ENCODE results near the gene THSD4.
"Not testable (repeated sequence)": the region's sequence is repeated elsewhere in the genome, so short reads cannot be mapped to it uniquely, and the experiment has no call there.

The THSD4 gene

DNA sequence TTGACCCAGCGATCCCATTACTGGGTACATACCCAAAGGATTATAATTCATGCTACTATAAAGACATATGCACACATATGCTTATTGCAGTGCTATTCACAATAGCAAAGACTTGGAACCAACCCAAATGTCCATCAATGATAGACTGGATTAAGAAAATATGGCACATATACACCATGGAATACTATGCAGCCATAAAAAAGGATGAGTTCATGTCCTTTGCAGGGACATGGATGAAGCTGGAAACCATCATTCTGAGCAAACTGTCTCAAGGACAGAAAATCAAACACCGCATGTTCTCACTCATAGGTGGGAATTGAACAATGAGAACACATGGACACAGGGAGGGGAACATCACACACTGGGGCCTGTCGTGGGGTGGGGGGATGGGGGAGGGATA is 286.5 kb downstream of the THSD4 start:
- not testable (repeated sequence) for H3K9me3 Mint-ChIP-seq; H3K36me3 Mint-ChIP-seq; H3K27ac Mint-ChIP-seq; ATAC-seq (replicated peaks); H3K4me3 Mint-ChIP-seq; DNase-seq; H3K4me1 Mint-ChIP-seq
- peaks cover 11 to 12% of the 10 kb centered on the region in 2 donors for H3K27me3 Mint-ChIP-seq

DNA sequence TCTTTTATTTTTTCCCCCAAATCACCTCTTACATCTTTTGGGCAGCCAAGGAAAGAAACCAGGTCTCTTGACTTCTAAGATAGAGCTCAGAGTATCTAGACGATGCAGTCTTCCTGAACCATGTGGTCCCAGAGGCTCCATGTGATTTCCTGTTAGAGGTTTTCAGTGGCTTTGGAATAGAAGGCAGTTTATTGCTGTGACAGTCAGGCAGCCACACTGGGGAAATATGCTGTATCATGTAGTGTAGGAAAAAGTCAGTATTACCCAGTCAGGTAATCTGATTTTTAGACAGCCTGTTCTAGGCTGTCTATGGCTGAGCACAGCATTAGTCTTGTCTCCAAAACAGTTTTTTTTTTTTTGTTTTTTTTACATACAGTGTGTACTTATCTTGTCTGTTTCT is 294.3 kb downstream of the THSD4 start:
- Mint-ChIP-seq H3K4me1 (no peaks in the 10 kb centered on the region), H3K9me3 (no peaks in the 10 kb centered on the region), H3K27me3 (peaks cover 9 to 22% of the 10 kb centered on the region in 2 donors), H3K4me3 (no peak overlapping the region), H3K36me3 (no peaks in the 10 kb centered on the region), H3K27ac (no peak overlapping the region)
- DNase-seq (no peak), ATAC-seq (replicated peaks) (no peak)

DNA sequence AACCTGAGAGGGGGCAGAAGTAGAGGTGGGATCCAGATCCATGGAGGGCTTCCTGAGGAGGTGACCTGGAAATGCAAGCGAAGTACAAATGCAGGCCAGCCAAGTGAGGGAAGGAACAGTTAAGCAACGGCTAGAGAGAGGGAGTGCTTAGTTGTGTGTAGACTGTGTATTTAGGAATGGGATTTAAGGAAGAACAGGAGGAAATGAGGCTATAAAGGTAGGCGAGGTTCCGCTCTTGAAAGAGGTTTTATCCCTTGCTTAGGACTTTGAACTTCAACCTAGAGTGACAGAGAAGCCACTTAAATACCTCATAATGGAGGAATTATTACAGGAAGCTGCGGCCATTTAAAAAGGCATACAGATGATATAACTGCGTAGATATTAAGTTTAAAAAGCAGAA is 295.1 kb downstream of the THSD4 start:
- no peak for ATAC-seq (replicated peaks)
- H3K9me3 Mint-ChIP-seq = no peaks in the 10 kb centered on the region
- no peaks in the 10 kb centered on the region for H3K4me1 Mint-ChIP-seq
- peaks cover 9 to 22% of the 10 kb centered on the region in 2 donors for H3K27me3 Mint-ChIP-seq
- no peaks in the 10 kb centered on the region for H3K36me3 Mint-ChIP-seq
- H3K27ac Mint-ChIP-seq = no peak overlapping the region
- H3K4me3 Mint-ChIP-seq = no peak overlapping the region
- DNase-seq = no peak

DNA sequence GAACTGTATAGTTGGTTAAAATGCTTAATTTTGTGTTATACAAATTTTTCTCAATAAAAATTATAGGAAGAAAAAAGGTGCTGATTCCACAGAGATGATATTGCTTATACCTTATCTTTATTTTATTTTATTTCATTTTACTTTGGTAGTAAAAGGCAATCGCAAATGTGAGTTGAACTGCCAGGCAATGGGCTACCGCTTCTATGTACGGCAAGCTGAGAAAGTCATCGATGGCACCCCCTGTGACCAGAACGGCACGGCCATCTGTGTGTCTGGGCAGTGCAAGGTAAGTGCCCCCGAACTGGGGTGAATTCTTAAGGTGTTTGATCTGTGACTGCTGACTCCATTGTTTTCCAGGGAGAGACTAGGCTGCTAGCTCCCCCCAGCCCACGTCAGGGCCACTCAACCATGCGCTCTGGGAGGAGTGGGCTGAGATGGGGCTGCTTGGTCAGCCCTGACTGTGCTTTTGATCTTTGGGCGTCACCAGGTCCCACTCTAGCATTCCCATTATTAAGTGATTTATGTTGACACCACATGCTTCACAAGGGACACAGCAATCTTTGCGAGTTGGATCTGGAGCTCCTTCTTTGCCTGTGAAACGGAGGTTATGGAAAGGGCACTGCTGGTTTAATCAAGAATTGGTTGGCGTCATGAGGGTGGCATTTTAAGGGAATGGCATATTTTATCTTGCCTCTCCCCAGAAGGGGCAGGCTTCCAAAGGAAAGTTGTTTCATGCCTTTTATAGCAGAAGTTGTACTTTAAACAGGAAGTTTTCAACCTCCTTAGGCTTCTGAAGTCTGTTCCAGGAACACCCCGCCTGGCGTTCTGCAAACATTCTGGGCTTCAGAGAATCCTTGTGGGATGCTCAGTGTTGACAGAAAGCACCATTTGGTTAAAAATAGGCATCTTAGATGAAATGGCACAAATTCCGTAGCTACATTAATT is 296.5 kb downstream of the THSD4 start:
- Mint-ChIP-seq H3K27me3 (peaks cover 7 to 21% of the 10 kb centered on the region in 2 donors), H3K36me3 (no peaks in the 10 kb centered on the region), H3K4me3 (no peak overlapping the region), H3K4me1 (no peaks in the 10 kb centered on the region), H3K27ac (no peak overlapping the region), H3K9me3 (no peaks in the 10 kb centered on the region)
- DNase-seq (no peak), ATAC-seq (replicated peaks) (no peak)

DNA sequence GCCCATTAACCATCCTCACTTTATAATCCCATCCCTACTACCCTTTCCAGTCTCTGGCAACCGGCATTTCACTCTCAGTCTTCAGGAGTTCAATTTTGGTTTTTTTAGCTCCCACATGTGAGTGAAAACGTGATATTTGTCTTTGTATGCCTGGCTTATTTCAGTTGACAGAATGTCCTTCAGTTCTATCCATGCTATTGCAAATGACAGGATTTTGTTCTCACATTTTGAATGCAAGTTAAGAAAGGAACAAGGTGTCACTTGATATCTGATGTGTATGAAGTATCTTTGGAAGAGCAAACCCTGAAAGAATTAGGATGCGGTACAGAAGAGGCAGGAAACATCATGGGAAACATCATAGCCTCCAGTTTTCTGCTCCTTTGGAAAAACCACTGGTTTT is 298.1 kb downstream of the THSD4 start:
- H3K27ac Mint-ChIP-seq = no peak overlapping the region
- H3K9me3 Mint-ChIP-seq = no peaks in the 10 kb centered on the region
- no peaks in the 10 kb centered on the region for H3K4me1 Mint-ChIP-seq
- ATAC-seq (replicated peaks) (no peak), DNase-seq (no peak)
- no peaks in the 10 kb centered on the region for H3K36me3 Mint-ChIP-seq
- H3K27me3 Mint-ChIP-seq = peaks cover 7 to 15% of the 10 kb centered on the region in 2 donors
- no peak overlapping the region for H3K4me3 Mint-ChIP-seq

DNA sequence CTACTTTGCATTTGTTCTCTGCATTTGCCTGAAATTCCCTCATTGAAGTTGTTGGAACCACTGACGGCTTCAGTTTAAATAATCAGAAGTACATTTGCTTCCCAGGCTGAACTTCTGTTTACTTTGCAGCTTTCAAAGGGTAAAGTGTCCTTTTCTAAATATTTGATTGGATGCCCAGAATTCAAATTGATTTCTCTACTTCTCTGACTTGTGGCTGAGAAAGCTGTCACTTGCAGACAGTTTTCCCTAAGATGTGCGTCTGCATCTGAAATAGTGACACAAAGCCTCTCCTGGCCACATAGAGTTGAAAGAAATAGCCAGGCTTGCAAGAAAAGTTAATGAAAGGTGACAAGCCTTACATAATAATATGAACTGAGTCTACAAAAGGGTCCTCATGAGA is 299.6 kb downstream of the THSD4 start:
- H3K27ac Mint-ChIP-seq = no peak overlapping the region
- H3K36me3 Mint-ChIP-seq = no peaks in the 10 kb centered on the region
- H3K4me3 Mint-ChIP-seq = no peak overlapping the region
- H3K27me3 Mint-ChIP-seq = peaks cover 7 to 15% of the 10 kb centered on the region in 2 donors
- no peaks in the 10 kb centered on the region for H3K4me1 Mint-ChIP-seq
- no peaks in the 10 kb centered on the region for H3K9me3 Mint-ChIP-seq
- ATAC-seq (replicated peaks) (no peak), DNase-seq (no peak)

DNA sequence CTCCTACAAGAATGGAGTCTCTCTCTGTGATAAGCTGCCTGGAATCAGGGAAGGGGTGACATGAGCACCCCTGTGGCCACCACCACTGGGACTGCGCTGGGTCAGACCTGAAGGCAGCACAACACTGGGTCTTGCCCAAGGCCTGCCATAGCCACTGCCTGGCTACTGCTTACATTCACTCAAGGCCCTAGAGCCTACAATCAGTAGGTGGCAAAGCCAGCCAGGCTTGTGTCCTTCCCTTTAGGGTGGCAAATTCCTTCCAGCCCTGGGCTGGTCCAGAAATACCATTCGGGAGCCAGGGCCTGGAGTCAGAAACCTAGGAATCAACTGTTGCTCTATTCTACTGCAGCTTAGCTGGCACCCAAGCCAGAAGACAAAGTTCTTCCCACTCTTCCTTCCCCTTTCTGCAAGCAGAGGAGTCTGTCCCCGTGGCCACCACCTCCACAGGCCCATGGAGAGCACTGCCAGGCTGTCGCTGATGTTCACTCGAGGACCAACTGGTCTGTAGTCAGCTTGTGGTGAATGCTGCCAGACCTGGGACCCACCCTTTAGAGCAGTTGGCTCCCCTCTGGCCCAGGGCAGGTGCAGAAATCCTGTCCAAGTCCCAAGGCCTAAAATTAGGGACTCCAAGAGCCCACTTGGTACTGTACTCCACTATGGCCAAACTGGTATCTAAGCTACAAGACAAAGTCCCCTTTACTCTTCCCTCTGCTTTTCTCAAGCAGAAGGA is 307.4 kb downstream of the THSD4 start:
- no peaks in the 10 kb centered on the region for H3K4me1 Mint-ChIP-seq
- ATAC-seq (replicated peaks) (no peak), DNase-seq (no peak)
- no peak overlapping the region for H3K4me3 Mint-ChIP-seq
- H3K9me3 Mint-ChIP-seq = peaks cover 7 to 10% of the 10 kb centered on the region in 2 donors
- H3K27me3 Mint-ChIP-seq = peaks cover 8 to 9% of the 10 kb centered on the region in 2 donors
- H3K27ac Mint-ChIP-seq = peak overlapping the region; percentile 25
- H3K36me3 Mint-ChIP-seq = no peaks in the 10 kb centered on the region

DNA sequence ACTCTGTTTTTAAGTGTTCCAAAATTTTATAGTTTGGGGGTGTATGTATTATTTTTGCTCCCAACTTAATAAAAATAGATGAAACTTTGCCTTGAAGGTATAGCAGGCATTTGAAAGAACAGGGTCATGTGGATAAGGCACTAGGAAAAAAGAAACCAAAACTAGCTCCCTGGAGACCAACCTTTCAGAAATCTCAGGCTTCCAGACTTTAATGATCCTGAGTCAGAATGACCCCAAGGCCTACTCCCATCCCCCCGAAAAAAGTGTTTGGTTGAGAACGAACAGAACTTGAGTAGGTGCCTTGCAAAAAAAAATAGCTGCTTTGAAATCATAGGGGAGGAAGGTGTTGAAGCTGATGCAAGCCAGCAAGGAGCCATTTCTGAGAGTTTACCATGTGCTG is 309.5 kb downstream of the THSD4 start:
- H3K9me3 Mint-ChIP-seq = peaks cover 7 to 10% of the 10 kb centered on the region in 2 donors
- ATAC-seq (replicated peaks) (no peak), DNase-seq (no peak)
- no peak overlapping the region for H3K27ac Mint-ChIP-seq
- no peak overlapping the region for H3K4me3 Mint-ChIP-seq
- no peaks in the 10 kb centered on the region for H3K36me3 Mint-ChIP-seq
- no peaks in the 10 kb centered on the region for H3K4me1 Mint-ChIP-seq
- H3K27me3 Mint-ChIP-seq = peaks cover 9 to 11% of the 10 kb centered on the region in 2 donors

DNA sequence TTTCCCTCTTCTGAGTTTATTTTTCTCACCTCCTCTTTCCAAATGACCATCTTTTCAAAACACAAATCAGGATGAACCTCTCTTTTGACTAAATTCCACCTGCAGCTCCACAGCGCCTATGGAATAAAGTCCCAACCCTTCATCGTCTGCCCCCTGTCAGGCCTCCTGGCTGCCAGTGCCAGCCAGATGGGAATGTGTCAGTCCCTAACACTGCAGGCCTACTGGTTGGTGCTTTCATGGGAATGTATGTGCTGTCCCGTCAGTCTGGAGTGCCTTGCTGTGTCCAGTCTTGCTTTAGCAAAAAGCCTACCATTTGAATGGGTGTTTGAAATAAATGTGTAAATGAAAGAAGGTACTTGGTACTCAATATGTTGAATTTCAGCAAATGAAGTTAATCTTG is 310.1 kb downstream of the THSD4 start:
- H3K27ac Mint-ChIP-seq = no peak overlapping the region
- peaks cover 9 to 11% of the 10 kb centered on the region in 2 donors for H3K27me3 Mint-ChIP-seq
- no peak for DNase-seq
- no peak for ATAC-seq (replicated peaks)
- no peaks in the 10 kb centered on the region for H3K4me1 Mint-ChIP-seq
- H3K36me3 Mint-ChIP-seq = no peaks in the 10 kb centered on the region
- no peak overlapping the region for H3K4me3 Mint-ChIP-seq
- H3K9me3 Mint-ChIP-seq = peaks cover 7 to 10% of the 10 kb centered on the region in 2 donors

DNA sequence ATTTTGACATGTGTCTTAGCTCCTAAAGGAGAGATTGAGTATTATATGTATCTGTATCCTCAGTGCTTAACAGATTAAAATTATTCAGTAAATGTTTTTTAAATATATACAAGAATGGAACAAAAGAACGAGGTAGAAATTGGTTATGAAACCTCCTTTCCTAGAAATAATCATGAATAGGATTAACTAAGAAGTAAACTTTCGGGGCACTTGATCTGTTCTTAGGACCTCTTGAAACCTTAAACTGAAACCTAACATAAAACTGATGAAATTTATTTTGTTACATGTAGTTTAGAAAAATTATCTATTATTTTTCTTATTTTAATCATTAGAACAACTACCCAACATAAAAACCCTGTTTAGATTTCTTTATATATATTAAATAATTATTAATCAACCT is 311.5 kb downstream of the THSD4 start:
- H3K4me3 Mint-ChIP-seq = no peak overlapping the region
- no peaks in the 10 kb centered on the region for H3K36me3 Mint-ChIP-seq
- no peak for ATAC-seq (replicated peaks)
- H3K27me3 Mint-ChIP-seq = peaks cover 5 to 11% of the 10 kb centered on the region in 2 donors
- peaks cover 5% of the 10 kb centered on the region in 2 donors for H3K9me3 Mint-ChIP-seq
- H3K4me1 Mint-ChIP-seq = no peaks in the 10 kb centered on the region
- no peak overlapping the region for H3K27ac Mint-ChIP-seq
- no peak for DNase-seq

DNA sequence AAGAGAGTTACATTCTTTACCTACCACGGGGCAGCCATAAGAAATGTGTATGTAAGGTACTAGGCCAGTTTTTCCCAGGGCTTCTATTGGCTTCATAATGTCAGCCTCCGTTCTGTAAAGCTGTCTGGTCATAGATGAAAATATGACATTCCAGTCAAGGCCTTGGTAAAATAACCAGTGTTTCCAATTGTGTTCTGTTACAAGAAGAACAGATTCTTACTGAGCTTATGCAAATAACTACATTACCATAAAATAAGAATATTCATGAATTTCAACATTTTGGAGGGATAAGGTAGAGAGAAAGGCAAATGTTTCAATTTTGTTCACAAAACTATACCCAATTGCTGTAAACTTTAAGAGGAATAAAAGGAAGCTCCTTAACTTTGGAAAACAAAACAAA is 315.5 kb downstream of the THSD4 start:
- no peaks in the 10 kb centered on the region for H3K36me3 Mint-ChIP-seq
- DNase-seq = no peak
- no peaks in the 10 kb centered on the region for H3K4me1 Mint-ChIP-seq
- no peaks in the 10 kb centered on the region for H3K9me3 Mint-ChIP-seq
- H3K4me3 Mint-ChIP-seq = no peak overlapping the region
- H3K27ac Mint-ChIP-seq = no peak overlapping the region
- H3K27me3 Mint-ChIP-seq = peaks cover 0 to 7% of the 10 kb centered on the region in 2 donors
- ATAC-seq (replicated peaks) = no peak

DNA sequence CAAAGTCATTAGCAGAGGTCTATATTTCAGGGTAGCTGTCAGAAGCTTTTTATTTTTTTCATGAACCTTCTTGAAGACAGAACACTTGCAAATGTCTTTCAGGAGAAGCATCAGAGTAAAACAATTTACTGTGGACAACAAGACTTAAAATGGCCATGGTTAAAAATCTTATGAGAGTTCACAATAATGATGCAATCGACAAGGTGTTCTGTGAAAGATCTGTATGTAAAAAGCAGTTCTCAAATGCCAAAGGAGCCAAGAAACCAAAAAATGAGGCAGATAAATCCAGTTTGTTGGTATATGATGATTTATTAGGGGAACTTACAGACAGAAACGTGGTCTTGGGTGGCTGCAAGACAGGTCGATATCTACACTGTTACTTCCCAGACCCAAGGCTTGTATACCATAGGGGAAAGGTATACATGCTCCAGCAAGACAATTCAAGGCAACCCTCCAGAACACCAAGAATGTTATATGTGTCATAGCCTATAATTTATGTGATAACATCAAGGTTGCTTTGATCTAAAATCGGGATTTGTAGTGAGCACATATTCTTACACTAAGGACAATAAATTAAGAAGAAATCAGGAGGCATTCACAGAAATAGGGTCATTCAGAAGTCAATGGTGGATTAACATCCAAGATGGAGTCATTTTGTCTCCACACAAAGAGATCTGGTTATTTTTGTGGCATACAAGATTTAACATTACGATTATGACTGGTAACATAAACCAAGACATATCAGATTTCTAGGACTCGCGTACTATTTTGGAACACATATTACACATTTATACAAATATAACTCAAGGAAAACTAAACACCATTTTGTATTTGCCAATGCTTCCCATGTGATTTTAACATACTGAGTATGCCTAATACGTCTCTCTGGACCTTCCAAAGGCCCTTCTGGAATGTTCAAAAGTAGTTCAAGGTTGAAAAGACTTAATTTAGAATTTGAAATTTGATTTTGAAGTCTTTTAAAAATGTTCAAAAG is 316.4 kb downstream of the THSD4 start:
- H3K4me1 Mint-ChIP-seq = no peaks in the 10 kb centered on the region
- ATAC-seq (replicated peaks) (no peak), DNase-seq (no peak)
- H3K36me3 Mint-ChIP-seq = no peaks in the 10 kb centered on the region
- H3K9me3 Mint-ChIP-seq = no peaks in the 10 kb centered on the region
- H3K27ac Mint-ChIP-seq = no peak overlapping the region
- peaks cover 0 to 3% of the 10 kb centered on the region in 2 donors for H3K27me3 Mint-ChIP-seq
- H3K4me3 Mint-ChIP-seq = no peak overlapping the region

DNA sequence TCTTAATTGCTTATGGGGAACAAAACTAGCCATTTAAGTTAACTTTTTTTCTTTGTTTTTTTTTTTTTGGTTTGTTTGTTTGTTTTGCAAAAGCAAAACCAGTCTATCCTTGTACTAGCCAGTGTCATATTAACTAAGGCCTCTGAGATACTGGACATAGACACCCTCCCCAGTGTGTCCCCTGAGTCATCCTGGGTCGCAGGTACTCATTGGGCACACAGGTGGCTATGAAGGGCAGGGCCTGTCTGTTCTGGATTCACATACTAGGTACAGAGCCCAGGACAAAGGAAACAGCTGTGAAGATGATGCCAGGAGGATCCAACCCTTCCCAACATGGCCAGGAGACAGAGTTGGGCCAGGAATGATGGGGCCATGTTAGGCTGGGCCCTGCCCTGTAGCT is 318.1 kb downstream of the THSD4 start:
- Mint-ChIP-seq H3K27ac (no peak overlapping the region), H3K36me3 (no peaks in the 10 kb centered on the region), H3K4me3 (no peak overlapping the region), H3K27me3 (peaks cover 0 to 3% of the 10 kb centered on the region in 2 donors), H3K9me3 (peaks cover 0 to 2% of the 10 kb centered on the region in 2 donors), H3K4me1 (no peaks in the 10 kb centered on the region)
- no peak for ATAC-seq (replicated peaks)
- no peak for DNase-seq

DNA sequence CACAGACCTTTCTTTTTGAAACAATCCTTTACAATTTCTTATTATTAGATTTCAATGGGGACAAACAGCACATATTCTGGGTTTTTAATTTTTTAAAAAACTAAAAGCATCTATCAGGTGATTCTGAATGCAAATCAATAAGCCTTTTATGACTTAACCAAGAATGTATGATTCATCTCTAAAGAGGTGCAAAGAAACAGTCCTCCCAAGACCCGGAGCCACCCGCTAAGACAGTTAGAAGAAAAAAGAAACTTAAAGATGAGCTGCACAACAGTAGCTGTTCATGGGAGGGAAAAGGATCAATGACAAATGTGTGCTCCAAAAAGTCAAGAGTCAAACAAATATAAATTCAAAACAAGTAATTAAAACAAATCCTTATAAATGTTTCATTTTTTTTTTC is 319.5 kb downstream of the THSD4 start:
- Mint-ChIP-seq H3K9me3 (peaks cover 0 to 2% of the 10 kb centered on the region in 2 donors), H3K4me1 (no peaks in the 10 kb centered on the region), H3K27me3 (no peaks in the 10 kb centered on the region), H3K27ac (no peak overlapping the region), H3K36me3 (no peaks in the 10 kb centered on the region), H3K4me3 (no peak overlapping the region)
- no peak for ATAC-seq (replicated peaks)
- DNase-seq = no peak
